GM18907 (cell line): Measurements from ENCODE around the gene GALNT13.

Source experiments
- ATAC-seq: cut with Tn5 transposase; IDR thresholded peaks from one replicate; pipeline ENCODE4 v1.9.1; 2021; ENCODE audit warnings: mild to moderate bottlenecking, moderate library complexity; ENCODE audit not compliant: unreplicated experiment

Gene GALNT13

DNA sequence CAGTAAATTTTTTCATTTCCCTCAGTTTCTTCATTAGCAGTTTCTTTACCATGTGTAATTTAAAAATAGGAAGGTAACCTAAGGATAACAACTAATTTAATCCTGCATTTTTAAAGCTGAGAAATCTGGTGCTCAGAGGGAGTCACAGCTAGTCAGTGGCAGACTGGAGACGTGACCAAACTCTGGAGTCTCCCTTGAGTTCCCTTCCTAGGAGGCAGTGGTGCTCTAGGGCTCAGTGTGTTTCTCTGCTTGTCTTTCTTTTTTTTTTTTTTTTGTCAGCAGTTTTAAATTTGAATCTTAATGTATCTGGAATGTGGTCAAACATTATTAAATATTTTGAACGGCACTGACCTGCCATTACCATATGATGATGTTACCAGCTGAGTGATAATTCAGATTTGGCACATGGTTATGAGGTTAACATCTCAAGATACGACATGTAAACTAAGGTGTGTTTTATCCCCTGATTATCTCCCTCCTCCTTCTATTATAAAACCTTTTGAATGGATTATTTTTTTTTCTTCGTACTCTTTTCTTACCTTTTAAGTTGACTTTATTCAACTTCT, 226.2 kb downstream of the GALNT13 start:
- ATAC-seq: no peak

DNA sequence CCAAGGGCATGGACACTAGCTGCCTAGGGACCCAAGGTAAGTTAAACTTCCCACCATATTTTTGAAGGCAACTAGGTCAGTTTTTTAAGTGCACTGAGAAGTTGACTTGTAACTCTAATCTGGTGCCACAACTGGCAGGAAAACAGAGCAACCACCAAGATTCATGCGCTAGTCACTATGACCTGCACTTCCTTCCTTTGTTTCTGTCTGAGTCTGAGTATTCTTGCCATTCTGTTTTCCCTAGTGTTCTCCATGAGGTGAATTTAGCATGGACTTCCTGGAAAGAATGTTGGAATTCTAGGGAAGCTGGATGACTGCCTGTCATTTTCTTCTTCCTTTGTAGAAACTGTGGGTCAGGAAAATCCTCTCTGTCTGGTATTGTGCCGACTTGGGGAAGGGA, 249.0 kb downstream of the GALNT13 start:
- ATAC-seq: no peak

DNA sequence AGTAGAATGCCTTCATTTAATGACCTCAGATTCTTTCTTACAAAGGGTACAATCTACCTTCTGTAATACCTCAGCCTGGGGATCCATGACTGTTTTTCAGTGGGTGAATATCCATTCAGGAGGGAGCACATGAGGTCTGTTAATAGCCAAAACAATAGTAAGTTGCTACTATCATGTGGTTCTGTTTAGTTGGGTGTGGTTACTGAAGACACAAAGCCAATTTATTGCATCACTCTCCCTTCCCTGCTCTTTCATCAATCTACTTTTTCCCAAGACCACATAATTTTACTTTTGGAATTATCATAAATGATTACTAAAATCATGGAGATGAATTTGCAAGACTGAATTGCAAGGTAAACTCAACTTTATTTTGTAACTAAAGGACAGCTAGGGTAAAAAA, 254.2 kb downstream of the GALNT13 start:
- no peak for ATAC-seq

GRCh38 chr2:154130821-154131220, 259.1 kb downstream of the GALNT13 start:
- no peak for ATAC-seq

- no peak for ATAC-seq
These were observed 261.1 kb downstream of the GALNT13 start for GRCh38 chr2:154132827-154133226.

DNA sequence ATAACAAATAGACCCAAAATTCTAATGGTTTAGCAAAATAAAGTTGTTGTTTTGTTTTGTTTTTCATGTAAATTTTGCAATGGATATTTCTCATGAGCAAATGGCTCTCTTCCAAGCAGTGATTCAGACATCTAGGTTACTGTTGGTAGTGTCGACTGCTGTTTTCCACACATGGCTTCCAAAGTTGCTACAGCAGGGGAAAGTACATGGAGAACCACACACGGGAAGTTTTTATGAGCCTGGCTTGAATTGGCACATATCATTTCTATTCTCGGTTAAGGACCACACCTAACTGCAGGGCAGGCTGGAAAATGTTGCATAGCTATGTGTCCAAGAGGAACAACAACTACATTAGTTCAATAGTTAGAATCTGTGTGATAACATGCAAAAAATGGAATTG, 262.1 kb downstream of the GALNT13 start:
- ATAC-seq: no peak

GRCh38 chr2:154140249-154141025, 268.7 kb downstream of the GALNT13 start:
- no peak for ATAC-seq

DNA sequence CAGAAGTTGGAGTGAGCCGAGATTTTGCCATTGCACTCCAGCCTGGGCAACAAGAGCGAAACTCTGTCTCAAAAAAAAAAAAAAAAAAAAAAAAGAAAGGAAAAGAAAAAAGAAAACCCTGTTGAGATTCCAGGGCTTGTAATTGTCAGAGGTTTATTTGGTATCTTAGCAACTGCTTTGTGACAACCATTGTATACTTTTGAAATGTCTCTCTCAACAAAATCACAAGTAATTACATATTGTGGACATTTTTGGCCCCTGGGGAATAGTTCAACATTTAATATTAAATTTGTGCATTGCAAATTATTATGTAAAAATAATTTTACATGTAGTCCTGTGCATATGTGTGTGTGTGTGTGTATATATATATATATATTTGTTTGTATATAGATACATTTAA, 270.8 kb downstream of the GALNT13 start:
- no peak for ATAC-seq

- ATAC-seq: no peak
These were observed 271.4 kb downstream of the GALNT13 start for GRCh38 chr2:154143105-154143504.

- ATAC-seq: no peak
These were observed 286.4 kb downstream of the GALNT13 start for GRCh38 chr2:154158101-154158500.

- ATAC-seq: no peak
These were observed 289.6 kb downstream of the GALNT13 start for GRCh38 chr2:154161286-154161685.

DNA sequence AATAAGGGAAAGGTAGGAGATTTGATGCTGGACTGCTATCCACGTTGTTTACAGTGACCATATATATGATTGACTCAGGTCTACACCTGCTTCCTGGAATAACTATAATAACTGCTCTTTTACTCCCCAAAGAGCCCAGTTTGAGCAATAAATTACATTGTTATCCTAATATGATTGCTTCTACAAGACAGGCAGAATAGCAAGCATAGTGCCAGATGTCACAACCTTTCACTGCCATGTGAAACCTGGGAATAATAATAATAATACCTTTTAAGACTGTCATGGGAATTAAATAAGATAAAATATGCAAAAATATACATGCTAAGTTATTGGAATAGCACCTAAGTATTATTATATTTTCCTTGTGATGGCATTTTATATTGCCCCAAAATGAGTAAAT, 298.7 kb downstream of the GALNT13 start:
- ATAC-seq: no peak

DNA sequence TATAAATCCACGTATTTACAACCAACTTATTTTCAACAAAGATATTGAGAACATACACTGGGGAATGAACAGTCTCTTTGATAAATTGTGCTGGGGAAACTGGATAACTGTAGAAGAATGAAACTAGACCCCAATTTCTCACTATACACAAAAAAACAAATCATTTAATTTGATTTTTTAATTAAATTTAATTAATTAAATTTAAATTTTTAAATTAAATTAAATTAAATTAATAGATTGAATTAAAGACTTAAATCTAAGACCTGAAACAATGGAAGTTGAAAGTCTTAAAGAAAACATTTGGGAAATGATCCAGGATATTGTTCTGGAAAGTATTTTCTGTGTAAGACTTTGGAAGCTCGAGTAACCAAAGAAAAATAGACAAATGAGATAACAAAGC, 301.4 kb downstream of the GALNT13 start:
- ATAC-seq: no peak

GRCh38 chr2:154173919-154174318, 302.2 kb downstream of the GALNT13 start:
- no peak for ATAC-seq

- ATAC-seq: no peak
These were observed 310.3 kb downstream of the GALNT13 start for GRCh38 chr2:154182008-154182407.

DNA sequence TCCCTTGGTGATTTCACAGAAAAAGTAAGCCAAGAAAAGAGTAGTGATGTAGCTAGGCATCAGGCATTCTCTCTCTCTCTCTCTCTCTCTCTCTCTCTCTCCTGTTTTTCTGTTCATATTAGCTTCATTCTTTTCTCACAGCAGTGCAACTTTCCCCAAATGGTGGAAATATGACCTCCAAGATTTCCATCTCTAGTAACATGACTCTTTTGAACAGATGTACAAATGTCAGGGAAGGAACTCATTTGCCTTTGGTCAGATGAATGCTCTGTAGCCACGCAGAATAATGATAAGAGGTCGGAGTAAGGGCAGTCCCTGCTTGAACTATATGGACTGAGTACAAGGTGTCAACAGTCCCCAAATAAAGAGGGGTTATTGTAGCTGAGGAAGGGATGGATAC, 316.2 kb downstream of the GALNT13 start:
- no peak for ATAC-seq

GRCh38 chr2:154189953-154190352, 318.2 kb downstream of the GALNT13 start:
- ATAC-seq: no peak

GRCh38 chr2:154193246-154193645, 321.5 kb downstream of the GALNT13 start:
- no peak for ATAC-seq

GRCh38 chr2:154194909-154195643, 323.4 kb downstream of the GALNT13 start:
- ATAC-seq: no peak

DNA sequence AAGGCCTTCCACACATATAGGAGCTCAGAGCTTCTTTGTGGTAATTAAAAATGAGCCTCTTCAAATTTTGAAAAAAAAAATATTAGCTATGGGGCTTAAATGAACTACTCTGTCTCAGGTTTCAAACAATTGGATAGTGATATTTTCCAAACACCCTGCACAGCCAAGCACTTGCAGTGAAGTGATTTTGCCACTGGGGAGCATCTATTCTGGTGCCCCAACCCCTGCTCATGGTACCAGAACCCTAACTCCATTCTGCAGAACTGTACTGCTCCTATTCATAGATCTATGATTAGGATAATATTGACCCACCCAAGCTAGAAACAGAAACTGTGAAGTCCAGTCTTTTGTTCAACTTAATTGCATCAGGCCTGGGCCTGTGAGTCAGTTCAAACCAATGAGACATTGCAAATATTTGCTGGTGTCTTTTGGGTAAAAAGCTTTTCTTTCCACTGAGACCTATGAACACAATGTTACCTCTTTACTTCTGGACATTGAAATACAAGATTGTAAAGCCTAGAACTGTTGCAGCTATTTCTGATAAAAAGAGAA, 324.0 kb downstream of the GALNT13 start:
- no peak for ATAC-seq

GRCh38 chr2:154198866-154199265, 327.1 kb downstream of the GALNT13 start:
- no peak for ATAC-seq

- ATAC-seq: no peak
These were observed 331.5 kb downstream of the GALNT13 start for GRCh38 chr2:154203206-154203605.
